Stimulated activated CD4-positive, alpha-beta T cell treated with anti-CD3 and anti-CD28 coated beads, Interleukin-2, amount 100 ng/mL, for 24 hours (primary cell): ENCODE measurements around the gene MRPL12.

ENCODE experiments used
- DNase-seq, 2 donors: peaks; one replicate each; pipeline ENCODE4 v3.0.0-alpha.2; 2020

The MRPL12 gene

GRCh38 chr17:81703747-81704654, 834 bp downstream of the MRPL12 start:
- DNase-seq: peak in 1 of 2 donors; percentile 35

- DNase-seq: no peak
These were observed 2.5 kb downstream of the MRPL12 start for GRCh38 chr17:81705518-81706231.

GRCh38 chr17:81706232-81706611, 3.1 kb downstream of the MRPL12 start:
- no peak for DNase-seq

GRCh38 chr17:81706757-81707624, 3.8 kb downstream of the MRPL12 start:
- DNase-seq: no peak

GRCh38 chr17:81707725-81708646, 4.8 kb downstream of the MRPL12 start:
- no peak for DNase-seq

- DNase-seq: no peak
These were observed 5.6 kb downstream of the MRPL12 start for GRCh38 chr17:81708739-81709185.

- DNase-seq: peak in 1 of 2 donors; percentile 41
These were observed 7.5 kb downstream of the MRPL12 start for GRCh38 chr17:81710514-81711308.

- DNase-seq: peak; percentile 84 to 88
These were observed 8.8 kb downstream of the MRPL12 start, which contains the start of gene SLC25A10 for GRCh38 chr17:81711814-81712467. Gene SLC25A10, plus strand, starts transcription at chr17:81712284. Its CDS starts 143 bp downstream, at chr17:81712427.

- no peak for DNase-seq
These were observed 9.4 kb downstream of the MRPL12 start for GRCh38 chr17:81712468-81713003.

- DNase-seq: no peak
These were observed 9.9 kb downstream of the MRPL12 start for GRCh38 chr17:81713004-81713555.

GRCh38 chr17:81713556-81714411, 10.6 kb downstream of the MRPL12 start:
- DNase-seq: no peak

- DNase-seq: no peak
These were observed 11.4 kb downstream of the MRPL12 start for GRCh38 chr17:81714412-81715106.

- no peak for DNase-seq
These were observed 12.1 kb downstream of the MRPL12 start for GRCh38 chr17:81715107-81715871.

- no peak for DNase-seq
These were observed 12.9 kb downstream of the MRPL12 start for GRCh38 chr17:81715872-81716673.

GRCh38 chr17:81716674-81716996, 13.5 kb downstream of the MRPL12 start:
- no peak for DNase-seq

GRCh38 chr17:81717049-81717765, 14.0 kb downstream of the MRPL12 start:
- DNase-seq: no peak
